Measurements from ENCODE around the gene ANXA9.

The ANXA9 gene

GRCh38 chr1:150969626-150970025 is 12.5 kb upstream of the ANXA9 start:
- no peak overlapping the region for H3K4me3 ChIP-seq (ENCODE audit: low read length)
- TF ChIP-seq CTCF (IDR thresholded peaks at IDR 0.05; ENCODE audit: insufficient read depth, low read depth, low read length, missing control alignments) = no peak
- DNase-seq (ENCODE audit: low read depth) = no peak

GRCh38 chr1:150970808-150971582 is 11.1 kb upstream of the ANXA9 start:
- H3K4me3 ChIP-seq (ENCODE audit: low read length) = no peak overlapping the region
- DNase-seq (ENCODE audit: low read depth) = peak; percentile 30
- no peak for TF ChIP-seq CTCF (IDR thresholded peaks at IDR 0.05; ENCODE audit: insufficient read depth, low read depth, low read length, missing control alignments)

- DNase-seq (ENCODE audit: low read depth) = no peak
- TF ChIP-seq CTCF (IDR thresholded peaks at IDR 0.05; ENCODE audit: insufficient read depth, low read depth, low read length, missing control alignments) = no peak
- no peak overlapping the region for H3K4me3 ChIP-seq (ENCODE audit: low read length)
These were observed 10.3 kb upstream of the ANXA9 start for GRCh38 chr1:150971583-150972416.

GRCh38 chr1:150972417-150972940 is 9.6 kb upstream of the ANXA9 start:
- no peak for TF ChIP-seq CTCF (IDR thresholded peaks at IDR 0.05; ENCODE audit: insufficient read depth, low read depth, low read length, missing control alignments)
- H3K4me3 ChIP-seq (ENCODE audit: low read length) = peak overlapping the region; percentile 72
- DNase-seq (ENCODE audit: low read depth) = no peak

- H3K4me3 ChIP-seq (ENCODE audit: low read length) = peak overlapping the region; percentile 72
- DNase-seq (ENCODE audit: low read depth) = no peak
- TF ChIP-seq CTCF (IDR thresholded peaks at IDR 0.05; ENCODE audit: insufficient read depth, low read depth, low read length, missing control alignments) = no peak
These were observed 8.7 kb upstream of the ANXA9 start for GRCh38 chr1:150973258-150973835.

- peak; percentile 63 for DNase-seq (ENCODE audit: low read depth)
- H3K4me3 ChIP-seq (ENCODE audit: low read length) = peak overlapping the region; percentile 72
- TF ChIP-seq CTCF (IDR thresholded peaks at IDR 0.05; ENCODE audit: insufficient read depth, low read depth, low read length, missing control alignments) = no peak
These were observed 8.1 kb upstream of the ANXA9 start for GRCh38 chr1:150973836-150974579.

Data from epithelial cell of esophagus (primary cell).